ENCODE measurements around the gene LRRC8E. TPM values are rescaled to one million over a fixed set of nuclear protein-coding genes. Genes with fewer than 3 reads are reported as not detected.
"Not testable (repeated sequence)": the region's sequence is repeated elsewhere in the genome, so short reads cannot be mapped to it uniquely, and the experiment has no call there.

LRRC8E gene
- total and polyA plus RNA-seq, 3 donors from 2014 or later: 0.79 to 1.4 (median 0.92) TPM

- no peak for DNase-seq
- Histone ChIP-seq H3K9me3 (no peaks in the 10 kb centered on the region), H3K27me3 (no peaks in the 10 kb centered on the region), H3K36me3 (ENCODE audit: low read depth, missing control alignments) (no peaks in the 10 kb centered on the region), H3K27ac (no peak overlapping the region), H3K4me1 (no peaks in the 10 kb centered on the region), H3K4me3 (no peak overlapping the region)
- intact Hi-C loops (cut with DNase I; ENCODE audit: low total_unique reads): no loop called here
- 80 to 81% methylated on average over 2 of the region's 2 CpGs for WGBS, 2 donors
- TF ChIP-seq CTCF (IDR thresholded peaks at IDR 0.05): no peak
- TF ChIP-seq POLR2A (IDR thresholded peaks at IDR 0.05): no peak
Measured at GRCh38 chr19:7883796-7884570, 4.3 kb upstream of the LRRC8E start.

GRCh38 chr19:7885818-7886217, 2.5 kb upstream of the LRRC8E start:
- no peak overlapping the region for H3K4me3 ChIP-seq
- no peaks in the 10 kb centered on the region for H3K36me3 ChIP-seq (ENCODE audit: low read depth, missing control alignments)
- DNase-seq: no peak
- TF ChIP-seq POLR2A (IDR thresholded peaks at IDR 0.05): no peak
- TF ChIP-seq CTCF (IDR thresholded peaks at IDR 0.05): no peak
- H3K9me3 ChIP-seq: no peaks in the 10 kb centered on the region
- intact Hi-C loops (cut with DNase I; ENCODE audit: low total_unique reads): no loop called here
- WGBS, 2 donors: 92 to 95% methylated on average over 8 of the region's 8 CpGs
- no peaks in the 10 kb centered on the region for H3K27me3 ChIP-seq
- H3K4me1 ChIP-seq: no peaks in the 10 kb centered on the region
- no peak overlapping the region for H3K27ac ChIP-seq

- Histone ChIP-seq H3K4me3 (no peak overlapping the region), H3K36me3 (ENCODE audit: low read depth, missing control alignments) (no peaks in the 10 kb centered on the region), H3K27ac (no peak overlapping the region), H3K27me3 (no peaks in the 10 kb centered on the region), H3K4me1 (no peaks in the 10 kb centered on the region), H3K9me3 (no peaks in the 10 kb centered on the region)
- TF ChIP-seq CTCF (IDR thresholded peaks at IDR 0.05): no peak
- no peak for TF ChIP-seq POLR2A (IDR thresholded peaks at IDR 0.05)
- intact Hi-C loops (cut with DNase I; ENCODE audit: low total_unique reads): no loop called here
- 59 to 67% methylated on average over 13 to 16 of the region's 16 CpGs for WGBS, 2 donors
- DNase-seq: no peak
Measured at GRCh38 chr19:7887408-7888144, 734 bp upstream of the LRRC8E start.

GRCh38 chr19:7888826-7889217, 512 bp downstream of the LRRC8E start:
- no peak for TF ChIP-seq CTCF (IDR thresholded peaks at IDR 0.05)
- no peak for TF ChIP-seq POLR2A (IDR thresholded peaks at IDR 0.05)
- no peaks in the 10 kb centered on the region for H3K9me3 ChIP-seq
- H3K36me3 ChIP-seq (ENCODE audit: low read depth, missing control alignments): no peaks in the 10 kb centered on the region
- DNase-seq: no peak
- peak overlapping the region in 1 of 2 donors; percentile 35 for H3K4me3 ChIP-seq
- H3K4me1 ChIP-seq: no peaks in the 10 kb centered on the region
- H3K27ac ChIP-seq: no peak overlapping the region
- intact Hi-C loops (cut with DNase I; ENCODE audit: low total_unique reads): no loop called here
- 60 to 72% methylated on average over 8 of the region's 8 CpGs for WGBS, 2 donors
- H3K27me3 ChIP-seq: no peaks in the 10 kb centered on the region

GRCh38 chr19:7893362-7894101, 5.2 kb downstream of the LRRC8E start:
- H3K27me3 ChIP-seq; H3K36me3 ChIP-seq (ENCODE audit: low read depth, missing control alignments); DNase-seq; intact Hi-C loops (cut with DNase I; ENCODE audit: low total_unique reads); H3K4me1 ChIP-seq; H3K4me3 ChIP-seq; H3K9me3 ChIP-seq; H3K27ac ChIP-seq: not testable (repeated sequence)
- 82 to 84% methylated on average over 18 of the region's 18 CpGs for WGBS, 2 donors
